Measurements from ENCODE around the gene PLEKHD1. TPM values are rescaled to one million over a fixed set of nuclear protein-coding genes. Genes with fewer than 3 reads are reported as not detected.
A peak's percentile ranks its signal among the peaks of the same experiment; 100 is the strongest.

The PLEKHD1 gene
- total RNA-seq, 1 experiment from 2014 or later = not detected

GRCh38 chr14:69518289-69519101, 34.0 kb downstream of the PLEKHD1 start:
- DNase-seq (ENCODE audit: low read depth) = no peak

- no peak for DNase-seq (ENCODE audit: low read depth)
These were observed 34.9 kb downstream of the PLEKHD1 start for GRCh38 chr14:69519204-69520100.

DNA sequence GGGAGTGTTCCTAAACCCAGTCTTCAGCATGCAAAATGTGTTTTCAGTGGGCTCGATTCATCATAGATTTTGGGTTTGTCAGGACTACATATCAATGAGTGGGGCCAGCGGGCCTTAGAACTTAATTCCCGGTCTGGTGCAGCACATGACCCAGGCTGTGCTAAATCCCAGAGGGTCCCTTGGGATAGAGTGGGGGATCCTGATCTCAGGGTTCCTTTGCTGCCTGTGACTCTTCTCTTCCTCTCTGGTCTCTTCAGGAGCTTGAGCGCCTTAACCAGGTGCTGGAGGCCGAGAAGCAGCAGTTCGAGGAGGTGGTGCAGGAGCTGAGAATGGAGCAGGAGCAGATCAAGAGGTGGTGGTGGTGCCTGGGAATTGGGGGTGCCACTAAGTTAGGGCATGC, 37.5 kb downstream of the PLEKHD1 start:
- no peak for DNase-seq (ENCODE audit: low read depth)

DNA sequence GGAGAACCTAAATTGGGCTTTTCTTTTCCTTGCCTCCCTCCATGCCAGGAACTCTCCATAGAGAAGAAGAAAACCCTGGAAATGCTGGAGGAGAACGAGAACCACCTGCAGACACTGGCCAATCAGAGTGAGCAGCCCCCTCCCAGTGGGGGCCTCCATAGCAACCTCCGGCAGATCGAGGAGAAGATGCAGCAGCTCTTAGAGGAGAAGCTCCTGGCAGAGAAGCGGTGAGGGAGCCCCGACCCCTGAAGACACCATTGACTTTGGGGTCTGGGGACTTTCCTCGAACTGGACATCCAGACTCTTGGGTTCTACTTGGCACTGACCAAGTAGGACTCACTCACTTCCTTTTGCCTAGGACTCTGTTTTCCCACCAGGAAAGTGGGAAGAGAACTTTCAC, 41.4 kb downstream of the PLEKHD1 start:
- DNase-seq (ENCODE audit: low read depth) = no peak

DNA sequence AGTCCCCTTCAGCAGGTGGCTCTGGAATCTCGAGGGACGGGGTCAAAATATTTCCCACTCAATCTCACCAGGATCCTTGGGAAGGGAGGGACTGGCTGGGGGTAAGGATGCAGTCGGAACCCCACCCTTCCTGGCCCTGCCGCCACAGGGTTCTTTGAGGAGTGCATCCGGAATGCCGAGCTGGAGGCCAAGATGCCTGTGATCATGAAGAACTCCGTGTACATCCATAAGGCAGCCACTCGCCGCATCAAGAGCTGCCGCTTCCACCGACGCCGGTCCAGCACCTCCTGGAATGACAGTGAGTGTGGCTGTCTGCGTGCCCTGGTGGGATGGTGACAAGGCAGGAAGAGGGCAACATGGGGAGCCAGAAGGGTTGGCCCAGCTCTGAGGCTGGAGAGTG, 43.1 kb downstream of the PLEKHD1 start:
- DNase-seq (ENCODE audit: low read depth) = no peak

DNA sequence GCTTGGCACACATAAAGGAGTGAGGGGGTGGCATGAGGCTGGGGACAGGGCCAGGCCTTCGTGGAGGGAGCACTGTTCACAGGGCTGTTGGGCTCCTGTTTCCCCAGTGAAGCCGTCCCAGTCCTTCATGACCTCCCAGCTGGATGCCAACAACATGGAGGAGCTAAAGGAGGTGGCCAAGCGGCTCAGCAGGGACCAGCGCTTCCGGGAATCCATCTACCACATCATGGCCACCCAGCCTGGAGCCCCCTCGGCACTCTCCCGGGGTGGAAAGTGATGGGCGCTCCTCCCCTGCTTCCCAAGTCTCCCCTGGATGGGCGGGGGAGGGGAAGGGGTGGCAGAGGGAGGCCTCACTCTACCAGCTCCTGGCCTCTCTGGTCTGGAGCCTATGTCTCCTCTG, 43.6 kb downstream of the PLEKHD1 start:
- DNase-seq (ENCODE audit: low read depth) = no peak

DNA sequence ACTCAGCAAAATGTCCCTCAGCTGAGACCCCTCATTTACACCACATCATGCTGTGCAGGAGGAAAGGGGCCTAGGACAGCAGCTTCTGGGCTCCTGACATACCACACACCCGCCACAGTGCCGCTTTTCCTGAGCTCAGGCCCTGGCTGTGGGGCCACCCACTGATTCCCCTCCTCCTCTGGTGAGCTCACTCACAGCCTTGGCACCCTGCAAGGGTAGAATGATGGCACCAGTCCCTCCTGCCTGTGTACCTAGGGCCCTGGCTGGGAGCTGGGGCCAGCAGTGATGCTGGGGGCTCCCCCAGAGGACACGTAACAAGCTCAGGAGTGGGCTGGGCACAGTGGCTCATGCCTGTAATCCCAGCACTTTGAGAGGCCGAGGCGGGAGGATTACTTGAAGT, 44.4 kb downstream of the PLEKHD1 start:
- no peak for DNase-seq (ENCODE audit: low read depth)

DNA sequence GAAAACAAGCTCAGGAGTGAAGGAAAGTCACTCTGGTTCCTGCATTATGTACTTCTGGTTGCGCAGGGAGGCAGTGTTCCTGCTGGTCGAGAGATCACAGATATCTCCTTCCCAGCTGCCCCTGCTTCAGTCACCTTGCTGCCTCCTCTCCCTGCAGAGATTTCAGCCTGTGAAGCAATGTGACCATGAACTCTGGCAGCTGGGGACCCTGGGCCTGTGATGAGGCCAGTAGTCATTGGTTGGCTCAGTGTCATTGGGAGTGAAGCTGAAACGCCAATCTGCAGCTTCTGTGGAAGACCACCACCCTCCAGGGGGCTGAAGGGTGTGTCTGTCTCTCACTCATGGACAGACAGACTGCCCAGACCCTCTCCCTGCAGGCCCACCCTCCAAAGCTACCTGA, 45.0 kb downstream of the PLEKHD1 start:
- no peak for DNase-seq (ENCODE audit: low read depth)

DNA sequence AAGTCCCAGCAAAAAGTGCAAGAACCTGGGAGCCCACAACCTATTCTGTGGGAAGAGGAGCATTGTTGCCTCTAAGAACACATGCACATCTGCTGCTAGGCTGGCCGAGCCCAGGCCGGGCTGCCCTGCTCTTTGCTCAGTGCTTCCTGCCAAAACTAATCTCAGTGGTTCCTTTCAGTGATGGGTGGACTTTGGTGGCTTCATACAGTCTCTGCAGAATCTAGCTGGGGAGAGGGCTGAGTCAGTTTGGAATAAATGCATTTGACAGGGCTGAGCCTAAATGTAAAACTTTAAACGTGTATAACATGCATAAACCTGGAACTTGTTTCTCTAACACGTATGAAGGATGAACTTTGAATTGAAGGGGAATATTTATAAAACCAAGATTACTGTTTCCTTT, 45.6 kb downstream of the PLEKHD1 start:
- no peak for DNase-seq (ENCODE audit: low read depth)

DNA sequence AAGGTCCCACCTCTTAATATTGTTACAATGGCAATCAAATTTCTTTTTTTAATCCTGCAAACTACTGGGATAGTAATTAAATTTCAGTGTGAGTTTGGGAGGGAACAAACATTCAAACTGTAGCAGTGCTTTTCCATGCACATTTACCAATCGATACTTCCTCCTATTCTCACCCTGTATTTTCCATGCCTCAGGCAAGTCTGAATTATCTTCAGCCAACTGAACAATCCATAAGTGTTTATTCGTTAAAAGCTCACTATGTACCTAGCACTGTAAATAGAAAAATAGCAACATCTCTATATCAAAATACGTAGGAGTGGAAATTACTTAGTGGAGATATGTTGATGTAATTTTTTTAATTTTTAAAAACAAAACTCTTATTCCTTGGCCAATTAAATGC, 46.6 kb downstream of the PLEKHD1 start:
- DNase-seq (ENCODE audit: low read depth) = no peak

DNA sequence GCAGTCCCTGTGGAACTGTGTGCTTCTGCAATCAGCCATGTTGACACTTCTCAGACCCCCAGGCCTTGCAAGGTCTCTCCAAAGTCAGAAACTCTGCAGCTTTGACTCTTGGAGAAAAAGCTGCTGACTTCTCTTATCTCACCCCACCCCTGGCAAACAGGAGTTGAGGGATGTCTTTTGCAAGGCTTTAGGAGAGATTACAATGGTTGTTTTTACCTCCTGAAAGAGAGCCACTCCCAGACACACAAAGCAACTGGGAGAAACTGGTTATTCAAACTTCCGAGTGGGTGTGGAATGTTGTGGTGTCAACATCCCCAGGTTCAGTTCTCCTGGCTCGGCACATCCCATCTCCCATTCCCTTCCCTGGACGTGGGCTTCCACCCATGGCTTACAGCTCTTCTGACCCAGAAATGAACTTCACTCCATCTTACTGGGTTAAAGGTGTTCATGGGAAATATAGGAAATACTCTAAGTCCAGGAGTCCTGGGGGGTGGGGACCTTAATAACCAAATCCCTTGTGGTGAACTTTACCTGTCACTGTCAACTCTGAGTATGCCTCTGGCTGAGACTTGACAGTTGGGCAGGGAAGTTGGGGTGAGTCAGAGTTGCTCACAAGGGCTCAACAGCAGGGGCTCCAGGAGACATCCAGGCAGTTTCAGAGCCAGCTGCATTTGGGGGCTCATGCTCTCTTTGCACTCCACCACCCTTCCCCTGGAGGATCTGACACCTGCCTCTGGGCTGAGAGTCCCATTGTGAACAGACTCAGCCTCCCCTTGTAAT, 48.2 kb downstream of the PLEKHD1 start:
- peak; percentile 58 for DNase-seq (ENCODE audit: low read depth)

- DNase-seq (ENCODE audit: low read depth) = peak; percentile 60
These were observed 50.8 kb downstream of the PLEKHD1 start for GRCh38 chr14:69535230-69535848.

- no peak for DNase-seq (ENCODE audit: low read depth)
These were observed 52.4 kb downstream of the PLEKHD1 start for GRCh38 chr14:69536971-69537370.

DNA sequence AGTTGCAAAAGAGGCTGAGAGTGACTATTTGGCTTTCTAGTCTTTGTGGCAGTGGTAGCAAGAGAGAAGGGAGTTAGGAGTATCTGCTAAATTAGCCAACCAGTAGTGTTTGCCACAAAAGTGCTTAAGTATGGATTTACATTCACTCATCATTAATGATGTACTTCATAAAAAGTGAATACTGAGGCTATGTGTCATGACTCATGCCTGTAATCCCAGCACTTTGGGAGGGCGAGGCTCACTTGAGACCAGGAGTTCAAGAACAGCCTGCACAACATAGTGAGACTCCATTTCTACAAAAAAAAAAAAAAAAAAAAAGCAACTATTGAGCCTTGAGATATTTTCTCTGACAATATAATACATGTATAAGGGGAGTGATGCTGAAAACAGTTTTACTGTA, 53.4 kb downstream of the PLEKHD1 start:
- DNase-seq (ENCODE audit: low read depth) = no peak

DNA sequence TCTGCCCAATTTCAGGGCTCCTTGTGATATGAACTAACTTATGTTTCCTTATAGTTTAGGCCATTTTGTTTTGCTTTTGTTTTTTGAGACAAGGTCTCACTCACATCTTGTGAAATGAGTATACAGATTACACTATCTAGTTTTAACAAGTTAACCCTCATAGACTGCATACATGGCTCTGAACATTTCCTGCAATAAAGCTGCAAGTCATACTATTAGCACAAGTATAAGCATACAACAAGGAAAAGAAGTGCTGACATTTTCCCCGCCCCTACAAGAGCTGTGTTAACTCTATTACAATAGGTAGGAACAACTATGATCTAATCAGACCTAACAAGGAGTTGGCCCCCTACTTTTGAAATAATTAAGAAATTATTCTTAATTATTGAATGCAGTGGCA, 54.2 kb downstream of the PLEKHD1 start:
- no peak for DNase-seq (ENCODE audit: low read depth)

- peak; percentile 42 for DNase-seq (ENCODE audit: low read depth)
These were observed 55.3 kb downstream of the PLEKHD1 start for GRCh38 chr14:69539631-69540410.

DNA sequence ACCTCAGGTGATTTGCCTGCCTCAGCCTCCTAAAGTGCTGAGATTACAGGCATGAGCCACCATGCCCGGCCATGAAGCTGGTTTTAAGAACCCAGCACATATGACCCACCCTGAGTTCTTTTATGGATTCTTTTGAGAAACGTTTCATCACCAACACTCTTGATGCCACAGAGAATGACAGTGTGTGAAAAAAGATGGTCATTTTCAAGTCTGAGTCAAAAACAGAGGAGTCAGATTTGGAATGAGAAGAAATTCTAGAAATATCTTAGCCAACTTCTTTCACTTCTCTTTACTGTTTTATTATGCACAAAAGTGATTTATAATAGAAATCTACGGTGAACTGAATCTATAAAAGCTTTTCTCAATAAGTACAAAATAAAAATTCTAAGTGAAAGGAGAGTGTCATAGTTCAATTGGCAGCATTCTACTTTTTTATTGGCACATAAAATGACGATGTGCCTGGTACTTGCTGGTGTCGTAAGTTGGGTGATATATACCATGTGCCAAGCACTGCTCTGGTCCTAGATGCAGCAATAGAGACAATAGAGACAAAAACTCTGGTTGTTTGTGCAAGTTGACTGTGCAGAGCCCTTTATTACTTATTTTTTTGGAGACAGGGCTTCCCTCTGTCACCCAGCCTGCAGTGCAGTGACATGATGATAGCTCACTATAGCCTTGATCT, 56.3 kb downstream of the PLEKHD1 start:
- no peak for DNase-seq (ENCODE audit: low read depth)

DNA sequence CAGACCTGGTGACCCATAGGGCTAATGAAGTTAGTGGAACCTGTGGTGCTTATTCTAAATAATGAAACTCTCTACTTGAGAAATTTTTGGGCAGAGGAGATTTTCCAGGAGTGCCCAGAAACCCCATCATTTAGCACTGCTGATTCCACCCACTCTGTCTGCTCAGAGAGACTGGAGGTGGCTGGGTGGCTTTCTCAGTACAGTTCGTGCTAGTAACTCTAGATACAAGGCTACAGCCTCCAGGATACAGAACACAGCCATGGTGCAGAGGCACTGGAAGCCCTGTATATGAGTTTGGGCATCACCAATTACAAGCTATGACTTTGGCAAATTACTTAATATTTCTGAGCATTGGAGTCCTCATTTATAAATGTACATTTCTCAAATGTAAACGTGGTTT, 57.8 kb downstream of the PLEKHD1 start:
- DNase-seq (ENCODE audit: low read depth) = no peak

- DNase-seq (ENCODE audit: low read depth) = peak; percentile 99
These were observed 59.0 kb downstream of the PLEKHD1 start for GRCh38 chr14:69543341-69544115.

Data from HT1080 (cell line).